LoVo (cell line): ENCODE results near the gene SCAPER.
A peak's percentile ranks its signal among the peaks of the same experiment; 100 is the strongest.
"Not testable (repeated sequence)": the region's sequence is repeated elsewhere in the genome, so short reads cannot be mapped to it uniquely, and the experiment has no call there.

Experiments used
- DNase-seq: peaks from one replicate; pipeline ENCODE4 v3.0.0-alpha.2; 2016; ENCODE audit warnings: low spot score

SCAPER gene

GRCh38 chr15:76321602-76322001, 583.5 kb downstream of the SCAPER start:
- DNase-seq: no peak

GRCh38 chr15:76321171-76321570, 584.0 kb downstream of the SCAPER start:
- no peak for DNase-seq

GRCh38 chr15:76320012-76320411, 585.1 kb downstream of the SCAPER start:
- DNase-seq: no peak

- peak; percentile 48 for DNase-seq
These were observed 591.4 kb downstream of the SCAPER start for GRCh38 chr15:76313731-76314130.

- DNase-seq: not testable (repeated sequence)
These were observed 592.0 kb downstream of the SCAPER start for GRCh38 chr15:76313175-76313567.

GRCh38 chr15:76312540-76313174, 592.5 kb downstream of the SCAPER start:
- peak; percentile 90 for DNase-seq

- peak; percentile 100 for DNase-seq
These were observed 593.8 kb downstream of the SCAPER start, which contains the start of gene ETFA for GRCh38 chr15:76311100-76311953. TSS of gene ETFA (minus strand) at chr15:76311469. CDS start at chr15:76311388, 81 bp downstream.

GRCh38 chr15:76310475-76311099, 594.6 kb downstream of the SCAPER start:
- DNase-seq: no peak

DNA sequence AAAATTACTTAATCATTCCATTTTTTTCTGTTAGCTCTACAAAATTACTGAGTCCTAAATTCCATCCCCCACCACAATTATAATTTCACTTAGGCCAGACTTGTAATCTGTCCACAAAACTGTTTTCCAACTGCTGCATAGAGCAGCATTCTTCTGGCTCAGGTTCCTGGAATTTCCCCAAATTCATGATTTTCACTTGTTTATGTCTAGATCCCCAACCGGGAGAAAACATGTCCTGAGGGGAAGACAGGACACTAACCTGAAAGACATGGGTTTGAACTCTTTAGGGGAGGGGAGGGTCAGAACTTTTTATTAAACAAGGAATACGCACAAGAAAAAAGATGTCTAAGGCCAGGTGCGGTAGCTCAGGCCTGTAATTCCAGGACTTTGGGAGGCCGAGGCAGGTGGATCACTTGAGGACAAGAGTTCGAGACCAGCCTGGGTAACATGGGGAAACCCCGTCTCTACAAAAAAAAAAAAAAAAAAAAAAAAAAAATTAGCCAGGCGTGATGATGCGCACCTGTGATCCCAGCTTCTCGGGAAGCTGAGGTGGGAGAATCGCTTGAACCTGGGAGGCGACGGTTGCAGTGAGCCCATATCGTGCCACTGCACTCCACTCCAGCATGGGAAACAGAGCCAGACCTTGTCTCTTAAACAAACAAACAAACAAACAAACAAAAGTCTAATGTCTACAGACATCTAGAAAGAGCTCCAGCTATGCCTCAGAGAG, 595.4 kb downstream of the SCAPER start:
- DNase-seq: no peak

DNA sequence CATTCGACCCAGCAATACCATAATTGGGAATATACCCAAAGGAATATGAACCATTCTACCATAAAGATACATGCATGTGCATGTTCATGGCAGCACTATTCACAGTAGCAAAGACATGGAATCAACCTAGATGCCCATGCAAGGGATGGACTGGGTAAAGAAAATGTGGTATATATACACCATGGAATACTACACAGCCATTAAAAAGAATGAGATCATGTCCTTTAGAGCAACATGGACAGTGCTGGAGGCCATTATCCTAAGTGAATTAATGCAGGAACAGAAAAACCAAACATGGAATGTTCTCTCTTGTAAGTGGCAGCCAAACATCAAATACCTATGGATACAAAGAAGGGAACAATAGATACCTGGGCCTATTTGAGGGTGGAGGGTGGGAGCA, 601.2 kb downstream of the SCAPER start:
- no peak for DNase-seq

GRCh38 chr15:76299786-76300185, 605.4 kb downstream of the SCAPER start:
- no peak for DNase-seq

DNA sequence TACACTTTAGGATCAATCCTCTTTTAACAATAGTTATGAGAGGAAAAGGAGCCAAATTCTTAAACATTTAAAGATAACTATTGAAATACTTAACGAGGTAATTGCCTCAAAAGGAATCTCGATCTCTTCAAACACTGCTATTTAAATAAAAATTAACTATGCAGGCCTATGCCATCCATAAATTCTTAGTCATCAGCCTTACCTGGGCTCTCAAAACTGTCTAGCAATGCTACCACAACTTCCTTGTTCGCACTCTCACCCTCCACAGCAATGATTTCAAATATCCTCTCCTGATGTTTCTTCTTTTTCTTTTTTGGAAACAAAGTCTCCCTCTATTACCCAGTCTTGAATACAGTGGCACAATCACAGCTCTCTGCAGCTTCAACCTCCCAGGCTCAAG, 606.2 kb downstream of the SCAPER start:
- DNase-seq: peak; percentile 63

DNA sequence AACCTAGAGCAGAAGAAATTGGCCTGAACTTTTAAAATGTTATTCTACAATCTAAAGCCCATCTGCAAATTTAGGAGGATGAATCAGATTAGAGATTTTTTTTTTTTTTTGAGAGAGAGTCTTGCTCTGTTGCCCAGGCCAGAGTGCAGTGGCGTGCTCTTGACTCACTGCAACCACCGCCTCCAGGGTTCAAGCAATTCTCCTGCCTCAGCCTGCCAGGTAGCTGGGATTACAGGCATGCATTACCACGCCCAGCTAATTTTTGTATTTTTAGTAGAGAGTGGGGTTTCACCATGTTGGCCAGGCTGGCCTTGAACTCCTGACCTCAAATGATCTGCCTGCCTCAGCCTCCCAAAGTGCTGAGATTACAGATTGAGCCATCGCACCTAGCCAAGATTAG, 607.2 kb downstream of the SCAPER start:
- DNase-seq: not testable (repeated sequence)
